Fibroblast of villous mesenchyme (primary cell): Measurements from ENCODE around the gene COL5A3. TPM values are rescaled to one million over a fixed set of nuclear protein-coding genes. Genes with fewer than 3 reads are reported as not detected.

Source experiments
- small RNA-seq: library from RNA; depleted of rRNA; stranded (forward); fragments of <200 nt; gene quantifications from one replicate; pipeline ENCODE3, GENCODE V24; 2012
- total RNA-seq: library from RNA; depleted of rRNA; stranded (reverse); fragments of >200 nt; gene quantifications from 2 replicates; pipeline ENCODE4 v1.2.3, GENCODE V29; 2012

Gene COL5A3
- total RNA-seq, 1 donor, result 5.6 TPM

Small RNA genes lying within 50 kb of the gene (small RNA-seq; reads per million reads assigned to genes)
- not detected for gene MIR5589

Other genes starting within 250 kb of the COL5A3 start
- 7.7 and 10.8 TPM in 2 replicates for gene ZNF846, start 241.8 kb downstream of the COL5A3 start, total RNA-seq
- gene FBXL12, start 191.4 kb downstream of the COL5A3 start, total RNA-seq, result 21.6 and 26.7 TPM in 2 replicates
- gene UBL5, start 182.6 kb downstream of the COL5A3 start, total RNA-seq, result 126 and 197 TPM in 2 replicates
- 76.0 and 87.9 TPM in 2 replicates for gene PIN1, start 175.2 kb downstream of the COL5A3 start, total RNA-seq
- gene OLFM2, start 74.0 kb downstream of the COL5A3 start, total RNA-seq, result 0.43 and 1.3 TPM in 2 replicates
- gene RDH8, start 3.0 kb upstream of the COL5A3 start, total RNA-seq, result not detected in 2 replicates
- gene SHFL, start 75.8 kb upstream of the COL5A3 start, total RNA-seq, result 24.2 and 25.9 TPM in 2 replicates
- under 0.01 TPM in 1 of 2 replicates, not detected in the other for gene ANGPTL6, start 92.2 kb upstream of the COL5A3 start, total RNA-seq
- gene PPAN, start 95.9 kb upstream of the COL5A3 start, total RNA-seq, result 23.8 and 28.1 TPM in 2 replicates
- 0.43 and 1.9 TPM in 2 replicates for gene P2RY11, start 101.2 kb upstream of the COL5A3 start, total RNA-seq
- 244 and 264 TPM in 2 replicates for gene EIF3G, start 109.4 kb upstream of the COL5A3 start, total RNA-seq
- 56.1 and 60.2 TPM in 2 replicates for gene DNMT1, start 184.4 kb upstream of the COL5A3 start, total RNA-seq
- 33.2 and 35.4 TPM in 2 replicates for gene S1PR2, start 220.8 kb upstream of the COL5A3 start, total RNA-seq
- 42.3 and 51.5 TPM in 2 replicates for gene MRPL4, start 241.7 kb upstream of the COL5A3 start, total RNA-seq